HepG2 (cell line): ENCODE measurements around the gene RUSF1. TPM values are rescaled to one million over a fixed set of nuclear protein-coding genes. Genes with fewer than 3 reads are reported as not detected.

Experiments
- ATAC-seq: fragments of 200-7000 bp; cut with Tn5 transposase; 3 replicates; pipeline ENCODE4 v1.9.1; 2020; ENCODE audit warnings: mild to moderate bottlenecking, moderate library complexity
- BruUV-seq: library from RNA; stranded (reverse); fragments of 400-500 nt; replicated peaks from 2 replicates; lab custom pipeline; 2021; lab: Mats Ljungman, UMichigan
- CTCF ChIA-PET: fragments of 300-600 bp; formaldehyde crosslinking; extraction: SDS; loops from one replicate; lab custom pipeline; 2021; ENCODE audit warnings: low total read pairs, inconsistent platforms, low intra/inter-chr PET ratio; lab: Yijun Ruan, JAX
- POLR2A ChIA-PET: fragments of 350-600 bp; sonication (Branson Sonifier 250); formaldehyde crosslinking; loops from one replicate; lab custom pipeline; 2020; ENCODE audit warnings: antibody characterized with exemption, inconsistent platforms; lab: Yijun Ruan, JAX
- DNase-seq: peaks from one replicate; pipeline ENCODE4 v3.0.0-alpha.2; 2015; ENCODE audit warnings: low spot score
- FAIRE-seq: peaks from 3 replicates; lab custom pipeline; 2011; peaks lifted over from hg19 to GRCh38; lab: Jason Lieb, UNC
- H2AFZ ChIP-seq: one replicate; pipeline ENCODE4 v1.6.1; 2011; ENCODE audit warnings: low read length, inconsistent platforms
- H3K27ac ChIP-seq: fragments of 300-600 bp; 3 replicates; pipeline ENCODE4 v1.8.0; 2011; ENCODE audit warnings: mixed run types, mild to moderate bottlenecking, mixed read lengths, low read length, inconsistent platforms; ENCODE audit not compliant: insufficient read depth; ENCODE audit errors: extremely low read length
- H3K27me3 ChIP-seq, 2 experiments: fragments of 200-600 bp in 1 of 2; 2 replicates in 1 of 2; 3 replicates in 1 of 2; pipeline versions ENCODE4 v1.6.0 to v1.8.0; 2011; ENCODE audit warnings: low read length in 2 of 2, mild to moderate bottlenecking in 2 of 2, moderate library complexity in 2 of 2, inconsistent platforms in 1 of 2; ENCODE audit not compliant: insufficient read depth in 2 of 2, control insufficient read depth in 1 of 2
- H3K36me3 ChIP-seq, 2 experiments: fragments of 200-600 bp in 1 of 2; replicated peaks in 1 of 2; 2 replicates in 1 of 2; 3 replicates in 1 of 2; pipeline versions ENCODE4 v1.5.1 to v1.8.0; 2011; ENCODE audit warnings: low read length in 2 of 2, inconsistent platforms in 1 of 2; ENCODE audit not compliant: insufficient read depth in 2 of 2, control insufficient read depth in 1 of 2
- H3K4me1 ChIP-seq: 2 replicates; pipeline ENCODE4 v1.5.1; 2012; ENCODE audit warnings: low read length, inconsistent platforms; ENCODE audit not compliant: insufficient read depth
- H3K4me2 ChIP-seq: 2 replicates; pipeline ENCODE4 v1.6.0; 2011; ENCODE audit warnings: low read depth, low read length, inconsistent platforms
- H3K4me3 ChIP-seq, 3 experiments: fragments of 200-600 bp in 1 of 3; sonication (generic), shearing (Covaris generic) in 1 of 3; replicated peaks in 1 of 3; 2 replicates each; pipeline ENCODE4 v1.5.1; 2011 to 2016; ENCODE audit warnings: low read length in 3 of 3, inconsistent platforms in 2 of 3, low read depth in 2 of 3, mild to moderate bottlenecking in 2 of 3, control low read depth in 1 of 3, mixed read lengths in 1 of 3; ENCODE audit not compliant: insufficient read depth in 1 of 3
- H3K79me2 ChIP-seq: one replicate; pipeline ENCODE4 v1.6.1; 2011; ENCODE audit warnings: low read length, inconsistent platforms; ENCODE audit not compliant: insufficient read depth
- H3K9ac ChIP-seq: 2 replicates; pipeline ENCODE4 v1.6.0; 2011; ENCODE audit warnings: mild to moderate bottlenecking, low read depth, low read length, inconsistent platforms; ENCODE audit not compliant: insufficient read depth
- H3K9me3 ChIP-seq: 2 replicates; pipeline ENCODE4 v1.5.1; 2012; ENCODE audit warnings: mild to moderate bottlenecking, low read length
- H4K20me1 ChIP-seq: 2 replicates; pipeline ENCODE4 v1.6.0; 2011; ENCODE audit warnings: inconsistent platforms, mild to moderate bottlenecking, low read length, moderate library complexity; ENCODE audit not compliant: insufficient read depth
- CHD4 ChIP-seq: fragments of 200-600 bp; sonication (generic); IDR thresholded peaks from 2 replicates; pipeline ENCODE4 v1.7.0; 2017; ENCODE audit warnings: mild to moderate bottlenecking, low read length, borderline replicate concordance
- EZH2 ChIP-seq: conservative IDR thresholded peaks from 2 replicates; pipeline ENCODE4 v1.6.1; 2012; ENCODE audit warnings: mild to moderate bottlenecking, low read depth, low read length, moderate library complexity
- HNRNPLL ChIP-seq: fragments of 200-400 bp; formaldehyde crosslinking; IDR thresholded peaks from 2 replicates; pipeline ENCODE4 v1.6.1; 2017; ENCODE audit warnings: mild to moderate bottlenecking, low read depth, low read length; ENCODE audit not compliant: poor library complexity, severe bottlenecking
- JUNB ChIP-seq: sonication (generic); formaldehyde crosslinking; IDR thresholded peaks from 2 replicates; pipeline ENCODE4 v1.8.0; 2022; ENCODE audit warnings: missing genetic modification reagents, mild to moderate bottlenecking, borderline replicate concordance
- KAT2B ChIP-seq: fragments of 150-350 bp; IDR thresholded peaks from 2 replicates; pipeline ENCODE4 v1.6.1; 2014; ENCODE audit warnings: low read depth, low read length, borderline replicate concordance
- RAD21 ChIP-seq: fragments of 450-650 bp; formaldehyde crosslinking; IDR thresholded peaks from 2 replicates; pipeline ENCODE4 v1.5.0; 2020; ENCODE audit warnings: mild to moderate bottlenecking
- SMAD3 ChIP-seq: sonication (generic); formaldehyde crosslinking; IDR thresholded peaks from 2 replicates; pipeline ENCODE4 v1.4.0; 2020; ENCODE audit warnings: missing genetic modification reagents
- ZNF446 ChIP-seq: sonication (generic); formaldehyde crosslinking; IDR thresholded peaks from 2 replicates; pipeline ENCODE4 v1.5.0; 2020; ENCODE audit warnings: mild to moderate bottlenecking, missing genetic modification reagents
- ZNF605 ChIP-seq: sonication (generic); formaldehyde crosslinking; IDR thresholded peaks from 2 replicates; pipeline ENCODE4 v1.8.0; 2022; ENCODE audit warnings: mild to moderate bottlenecking, missing genetic modification reagents
- WGBS: methylation state at CpG from one replicate; pipeline ENCODE4 v1.1.6; 2017; ENCODE audit warnings: low lambda C conversion rate; 5-methylcytosine and 5-hydroxymethylcytosine counted together
- in situ Hi-C: cut with HindIII; loops from 2 replicates; pipeline ENCODE4 v1.10.0; 2017; ENCODE audit warnings: low pct_unique_long_range_greater_than_20kb; ENCODE audit not compliant: extremely low pct_ligation_motif_present
- intact Hi-C: fragments of 100-400 bp; cut with micrococcal nuclease; formaldehyde crosslinking; loops from one replicate; pipeline ENCODE4 v1.10.0; 2022; ENCODE audit not compliant: unreplicated experiment
- polyA plus RNA-seq, 8 experiments: library from polyadenylated mRNA; depleted of rRNA in 3 of 8; stranded (reverse) in 7 of 8; unstranded in 1 of 8; fragments of >200 nt; fragmentation: Illumina TruSeq in 4 of 8; extraction: Trizol in 4 of 8; gene quantifications; 2 replicates each; pipeline versions ENCODE4 v1.2.1 to v1.2.3, GENCODE V29; 2011 to 2016; ENCODE audit warnings: low read depth in 4 of 8, missing spikeins in 1 of 8, mixed read lengths in 1 of 8; ENCODE audit not compliant: insufficient read depth in 1 of 8
- total RNA-seq, 5 experiments: library from RNA; depleted of rRNA; stranded (reverse); fragments of >200 nt; fragmentation: Illumina TruSeq; extraction: Trizol; gene quantifications; 2 replicates each; pipeline ENCODE4 v1.2.3, GENCODE V29; 2016; ENCODE audit warnings: low read depth in 1 of 5
- TF ChIP-seq, protein P1 (sequence below): sonication (generic); formaldehyde crosslinking; IDR thresholded peaks from 2 replicates; pipeline ENCODE4 v1.8.1; 2022; ENCODE audit warnings: low read depth, mild to moderate bottlenecking, missing genetic modification reagents
- TF ChIP-seq, protein P2 (sequence below): sonication (generic); formaldehyde crosslinking; IDR thresholded peaks from 2 replicates; pipeline ENCODE4 v1.8.0; 2022; ENCODE audit warnings: mild to moderate bottlenecking, missing genetic modification reagents
- TF ChIP-seq, protein P3 (sequence below), 2 experiments: sonication (generic) in 1 of 2; formaldehyde crosslinking in 1 of 2; IDR thresholded peaks; 2 replicates each; pipeline versions ENCODE4 v1.4.0 to v1.6.1; 2016 to 2020; ENCODE audit warnings: borderline replicate concordance in 1 of 2, low read depth in 1 of 2, mild to moderate bottlenecking in 1 of 2, missing genetic modification reagents in 1 of 2

RUSF1 gene
- total and polyA plus RNA-seq, 2 of the 13 experiments (the other 11 are each of a cell fraction or from before 2014, with no cell fraction given) = 40.8 to 50.2 TPM

DNA sequence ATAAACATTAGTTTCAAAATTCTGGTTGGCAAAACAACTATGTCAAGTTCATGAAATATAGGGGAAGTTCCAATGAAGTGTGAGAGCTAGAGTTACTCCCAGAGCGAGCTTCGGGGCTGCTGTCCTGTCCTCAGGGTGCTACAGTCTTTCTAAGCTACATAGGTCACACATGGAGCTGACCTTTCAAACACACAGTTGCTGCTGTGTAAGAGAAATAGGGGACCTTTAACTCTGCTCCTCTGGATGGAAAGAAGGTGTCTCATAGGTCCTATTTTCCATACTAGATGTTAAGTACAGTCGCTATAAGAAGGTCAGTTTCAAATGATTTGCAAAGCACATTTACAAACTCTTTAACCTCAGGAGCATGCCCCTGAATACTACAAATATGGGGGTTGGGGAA, 13.2 kb upstream of the RUSF1 start (continued):
- TF ChIP-seq, protein P1, sequence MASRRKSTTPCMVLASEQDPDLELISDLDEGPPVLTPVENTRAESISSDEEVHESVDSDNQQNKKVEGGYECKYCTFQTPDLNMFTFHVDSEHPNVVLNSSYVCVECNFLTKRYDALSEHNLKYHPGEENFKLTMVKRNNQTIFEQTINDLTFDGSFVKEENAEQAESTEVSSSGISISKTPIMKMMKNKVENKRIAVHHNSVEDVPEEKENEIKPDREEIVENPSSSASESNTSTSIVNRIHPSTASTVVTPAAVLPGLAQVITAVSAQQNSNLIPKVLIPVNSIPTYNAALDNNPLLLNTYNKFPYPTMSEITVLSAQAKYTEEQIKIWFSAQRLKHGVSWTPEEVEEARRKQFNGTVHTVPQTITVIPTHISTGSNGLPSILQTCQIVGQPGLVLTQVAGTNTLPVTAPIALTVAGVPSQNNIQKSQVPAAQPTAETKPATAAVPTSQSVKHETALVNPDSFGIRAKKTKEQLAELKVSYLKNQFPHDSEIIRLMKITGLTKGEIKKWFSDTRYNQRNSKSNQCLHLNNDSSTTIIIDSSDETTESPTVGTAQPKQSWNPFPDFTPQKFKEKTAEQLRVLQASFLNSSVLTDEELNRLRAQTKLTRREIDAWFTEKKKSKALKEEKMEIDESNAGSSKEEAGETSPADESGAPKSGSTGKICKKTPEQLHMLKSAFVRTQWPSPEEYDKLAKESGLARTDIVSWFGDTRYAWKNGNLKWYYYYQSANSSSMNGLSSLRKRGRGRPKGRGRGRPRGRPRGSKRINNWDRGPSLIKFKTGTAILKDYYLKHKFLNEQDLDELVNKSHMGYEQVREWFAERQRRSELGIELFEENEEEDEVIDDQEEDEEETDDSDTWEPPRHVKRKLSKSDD = no peak
- TF ChIP-seq CHD4 (no peak), RAD21 (CRISPR knock-in tag) (no peak), ZNF605 (CRISPR knock-in tag) (no peak)
- TF ChIP-seq, protein P2, sequence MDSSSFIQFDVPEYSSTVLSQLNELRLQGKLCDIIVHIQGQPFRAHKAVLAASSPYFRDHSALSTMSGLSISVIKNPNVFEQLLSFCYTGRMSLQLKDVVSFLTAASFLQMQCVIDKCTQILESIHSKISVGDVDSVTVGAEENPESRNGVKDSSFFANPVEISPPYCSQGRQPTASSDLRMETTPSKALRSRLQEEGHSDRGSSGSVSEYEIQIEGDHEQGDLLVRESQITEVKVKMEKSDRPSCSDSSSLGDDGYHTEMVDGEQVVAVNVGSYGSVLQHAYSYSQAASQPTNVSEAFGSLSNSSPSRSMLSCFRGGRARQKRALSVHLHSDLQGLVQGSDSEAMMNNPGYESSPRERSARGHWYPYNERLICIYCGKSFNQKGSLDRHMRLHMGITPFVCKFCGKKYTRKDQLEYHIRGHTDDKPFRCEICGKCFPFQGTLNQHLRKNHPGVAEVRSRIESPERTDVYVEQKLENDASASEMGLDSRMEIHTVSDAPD = no peak

DNA sequence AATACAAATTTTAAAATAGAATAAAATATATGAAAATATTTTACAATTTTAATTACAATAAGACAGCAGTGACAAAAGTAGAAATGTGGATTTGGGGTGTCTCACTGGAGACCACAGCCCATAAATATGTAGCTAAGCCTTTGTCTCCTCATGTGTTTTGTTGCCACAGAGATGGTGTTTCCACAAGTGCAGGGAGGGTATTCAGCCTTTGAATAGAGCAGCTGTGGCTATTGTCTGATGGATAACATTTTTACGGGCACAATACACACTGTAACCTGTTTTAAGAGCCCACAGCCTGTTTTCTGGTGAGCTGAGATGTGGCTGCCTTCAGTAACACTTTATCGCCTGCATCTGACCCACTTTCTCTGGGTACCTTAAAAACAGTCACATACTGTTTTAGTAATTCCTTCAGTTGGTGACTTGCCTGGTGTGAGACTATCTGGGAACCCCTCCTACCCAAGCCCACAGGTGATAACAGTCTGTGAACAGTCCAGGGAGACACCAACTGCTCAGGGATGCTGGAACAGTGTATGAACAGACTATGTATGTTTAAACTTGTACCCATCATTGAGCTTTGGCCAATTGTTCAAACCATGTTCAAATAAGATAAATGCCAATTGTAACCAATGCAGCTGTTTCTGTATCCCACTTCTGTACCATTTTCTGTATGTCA, 11.7 kb upstream of the RUSF1 start:
- Histone ChIP-seq H3K9me3 (no peaks in the 10 kb centered on the region), H3K36me3 (no peaks in the 10 kb centered on the region), H3K9ac (no peak overlapping the region), H4K20me1 (no peaks in the 10 kb centered on the region), H3K27ac (no peak overlapping the region), H2AFZ (no peak overlapping the region), H3K79me2 (no peaks in the 10 kb centered on the region), H3K27me3 (peaks cover 0 to 27% of the 10 kb centered on the region in 2 experiments; a peak in 2 of 5 replicates), H3K4me2 (no peak overlapping the region), H3K4me3 (no peak overlapping the region), H3K4me1 (peaks cover 16% of the 10 kb centered on the region)
- ChIA-PET CTCF (no interaction called here), POLR2A (no interaction called here)
- FAIRE-seq (no peak), DNase-seq (no peak), ATAC-seq (no peak)
- intact Hi-C loops = no loop called here
- no TSS peak for BruUV-seq
- in situ Hi-C loops = loop anchor here (5.0 kb wide), 1 partner anchor 177 kb away; no protein-coding TSS in a partner anchor
- 35% methylated on average over 2 of the region's 2 CpGs for WGBS
- TF ChIP-seq HNRNPLL = no peak
- TF ChIP-seq EZH2 = no peak
- no peak for TF ChIP-seq SMAD3 (CRISPR knock-in tag)
- TF ChIP-seq, protein P3, sequence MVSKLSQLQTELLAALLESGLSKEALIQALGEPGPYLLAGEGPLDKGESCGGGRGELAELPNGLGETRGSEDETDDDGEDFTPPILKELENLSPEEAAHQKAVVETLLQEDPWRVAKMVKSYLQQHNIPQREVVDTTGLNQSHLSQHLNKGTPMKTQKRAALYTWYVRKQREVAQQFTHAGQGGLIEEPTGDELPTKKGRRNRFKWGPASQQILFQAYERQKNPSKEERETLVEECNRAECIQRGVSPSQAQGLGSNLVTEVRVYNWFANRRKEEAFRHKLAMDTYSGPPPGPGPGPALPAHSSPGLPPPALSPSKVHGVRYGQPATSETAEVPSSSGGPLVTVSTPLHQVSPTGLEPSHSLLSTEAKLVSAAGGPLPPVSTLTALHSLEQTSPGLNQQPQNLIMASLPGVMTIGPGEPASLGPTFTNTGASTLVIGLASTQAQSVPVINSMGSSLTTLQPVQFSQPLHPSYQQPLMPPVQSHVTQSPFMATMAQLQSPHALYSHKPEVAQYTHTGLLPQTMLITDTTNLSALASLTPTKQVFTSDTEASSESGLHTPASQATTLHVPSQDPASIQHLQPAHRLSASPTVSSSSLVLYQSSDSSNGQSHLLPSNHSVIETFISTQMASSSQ (IDR thresholded peaks at IDR 0.05; ENCODE audit: low read depth) = no peak
- TF ChIP-seq, protein P3 (CRISPR knock-in tag; IDR thresholded peaks at IDR 0.05; ENCODE audit: borderline replicate concordance) = no peak
- no peak for TF ChIP-seq KAT2B
- TF ChIP-seq ZNF446 = no peak
- TF ChIP-seq JUNB (CRISPR knock-in tag) = no peak
